ENCODE data around the gene MAU2.

DNA sequence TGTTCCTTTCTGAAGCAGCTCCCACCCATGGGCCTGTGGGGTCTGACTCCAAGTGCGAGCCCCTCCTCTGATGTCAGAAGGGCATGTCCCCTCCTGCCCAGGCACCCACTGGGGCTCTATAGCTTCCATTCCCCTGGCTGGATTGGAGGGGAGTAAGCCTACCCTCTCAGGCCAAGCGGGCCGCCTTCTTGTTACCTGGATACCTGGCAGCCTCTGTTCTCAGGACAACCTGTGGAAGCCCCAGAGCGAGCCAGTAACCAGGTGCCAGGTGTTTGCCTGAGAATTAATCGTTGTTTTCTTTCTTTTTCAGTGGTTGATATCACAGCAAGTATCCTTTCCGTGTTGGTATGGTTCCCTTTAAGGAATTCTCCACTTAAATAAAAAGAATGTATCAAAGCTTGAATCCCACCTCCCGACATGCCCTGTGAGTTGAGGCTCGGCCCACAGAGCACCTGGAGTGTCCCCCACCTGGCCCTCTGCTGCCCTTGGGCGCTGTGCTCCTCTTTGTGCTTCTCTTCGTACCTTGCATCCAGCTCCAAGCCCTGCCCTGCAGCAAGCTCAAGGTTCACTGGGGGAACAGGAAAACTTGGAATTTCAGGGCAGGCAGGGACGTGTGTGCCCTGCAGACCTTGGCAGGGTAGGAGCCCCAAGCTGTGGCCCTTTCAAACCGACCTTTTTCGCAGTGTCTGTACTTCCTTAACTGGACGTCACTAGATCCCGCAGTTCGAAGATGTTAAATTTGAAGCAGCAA lies 15.0 kb downstream of the MAU2 start:
- TF ChIP-seq, protein P1, sequence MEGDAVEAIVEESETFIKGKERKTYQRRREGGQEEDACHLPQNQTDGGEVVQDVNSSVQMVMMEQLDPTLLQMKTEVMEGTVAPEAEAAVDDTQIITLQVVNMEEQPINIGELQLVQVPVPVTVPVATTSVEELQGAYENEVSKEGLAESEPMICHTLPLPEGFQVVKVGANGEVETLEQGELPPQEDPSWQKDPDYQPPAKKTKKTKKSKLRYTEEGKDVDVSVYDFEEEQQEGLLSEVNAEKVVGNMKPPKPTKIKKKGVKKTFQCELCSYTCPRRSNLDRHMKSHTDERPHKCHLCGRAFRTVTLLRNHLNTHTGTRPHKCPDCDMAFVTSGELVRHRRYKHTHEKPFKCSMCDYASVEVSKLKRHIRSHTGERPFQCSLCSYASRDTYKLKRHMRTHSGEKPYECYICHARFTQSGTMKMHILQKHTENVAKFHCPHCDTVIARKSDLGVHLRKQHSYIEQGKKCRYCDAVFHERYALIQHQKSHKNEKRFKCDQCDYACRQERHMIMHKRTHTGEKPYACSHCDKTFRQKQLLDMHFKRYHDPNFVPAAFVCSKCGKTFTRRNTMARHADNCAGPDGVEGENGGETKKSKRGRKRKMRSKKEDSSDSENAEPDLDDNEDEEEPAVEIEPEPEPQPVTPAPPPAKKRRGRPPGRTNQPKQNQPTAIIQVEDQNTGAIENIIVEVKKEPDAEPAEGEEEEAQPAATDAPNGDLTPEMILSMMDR (IDR thresholded peaks at IDR 0.05), result no peak
- TF ChIP-seq POLR2AphosphoS5 (IDR thresholded peaks at IDR 0.05; ENCODE audit: low read depth, low read length) (no peak), SIN3A (IDR thresholded peaks at IDR 0.05; ENCODE audit: borderline replicate concordance, insufficient read depth, low read depth, low read length) (no peak), TCF7L2 (IDR thresholded peaks at IDR 0.05; ENCODE audit: low read depth, low read length) (no peak)
- TF ChIP-seq, protein P2, sequence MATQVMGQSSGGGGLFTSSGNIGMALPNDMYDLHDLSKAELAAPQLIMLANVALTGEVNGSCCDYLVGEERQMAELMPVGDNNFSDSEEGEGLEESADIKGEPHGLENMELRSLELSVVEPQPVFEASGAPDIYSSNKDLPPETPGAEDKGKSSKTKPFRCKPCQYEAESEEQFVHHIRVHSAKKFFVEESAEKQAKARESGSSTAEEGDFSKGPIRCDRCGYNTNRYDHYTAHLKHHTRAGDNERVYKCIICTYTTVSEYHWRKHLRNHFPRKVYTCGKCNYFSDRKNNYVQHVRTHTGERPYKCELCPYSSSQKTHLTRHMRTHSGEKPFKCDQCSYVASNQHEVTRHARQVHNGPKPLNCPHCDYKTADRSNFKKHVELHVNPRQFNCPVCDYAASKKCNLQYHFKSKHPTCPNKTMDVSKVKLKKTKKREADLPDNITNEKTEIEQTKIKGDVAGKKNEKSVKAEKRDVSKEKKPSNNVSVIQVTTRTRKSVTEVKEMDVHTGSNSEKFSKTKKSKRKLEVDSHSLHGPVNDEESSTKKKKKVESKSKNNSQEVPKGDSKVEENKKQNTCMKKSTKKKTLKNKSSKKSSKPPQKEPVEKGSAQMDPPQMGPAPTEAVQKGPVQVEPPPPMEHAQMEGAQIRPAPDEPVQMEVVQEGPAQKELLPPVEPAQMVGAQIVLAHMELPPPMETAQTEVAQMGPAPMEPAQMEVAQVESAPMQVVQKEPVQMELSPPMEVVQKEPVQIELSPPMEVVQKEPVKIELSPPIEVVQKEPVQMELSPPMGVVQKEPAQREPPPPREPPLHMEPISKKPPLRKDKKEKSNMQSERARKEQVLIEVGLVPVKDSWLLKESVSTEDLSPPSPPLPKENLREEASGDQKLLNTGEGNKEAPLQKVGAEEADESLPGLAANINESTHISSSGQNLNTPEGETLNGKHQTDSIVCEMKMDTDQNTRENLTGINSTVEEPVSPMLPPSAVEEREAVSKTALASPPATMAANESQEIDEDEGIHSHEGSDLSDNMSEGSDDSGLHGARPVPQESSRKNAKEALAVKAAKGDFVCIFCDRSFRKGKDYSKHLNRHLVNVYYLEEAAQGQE (IDR thresholded peaks at IDR 0.05; ENCODE audit: insufficient read depth in 1 of 2, low read depth in 2 of 2, low read length in 1 of 2), result no peak
